Activated CD4-positive, alpha-beta memory T cell treated with anti-CD3 and anti-CD28 coated beads, Interleukin-2, amount 10 ng/mL, durations not matched to agents 7 days and 5 days (primary cell): ENCODE results near the gene ADAP2. TPM values are rescaled to one million over a fixed set of nuclear protein-coding genes. Genes with fewer than 3 reads are reported as not detected.

Experiments used
- CTCF ChIA-PET: fragments of 350-600 bp; sonication (Branson Sonifier 250); formaldehyde crosslinking; loops from one replicate; lab custom pipeline; 2021; ENCODE audit warnings: antibody characterized with exemption, inconsistent platforms; lab: Charles Lee
- POLR2A ChIA-PET: fragments of 350-600 bp; sonication (Branson Sonifier 250); formaldehyde crosslinking; loops from one replicate; lab custom pipeline; 2021; ENCODE audit warnings: antibody characterized with exemption; lab: Charles Lee
- DNase-seq: peaks from one replicate; pipeline ENCODE4 v3.0.0-alpha.2; 2020
- H3K27ac Mint-ChIP-seq: one replicate; pipeline ENCODE4 v1.8.0; 2021; ENCODE audit warnings: mild to moderate bottlenecking, mixed read lengths
- H3K27me3 Mint-ChIP-seq: one replicate; pipeline ENCODE4 v1.8.0; 2021; ENCODE audit warnings: mixed read lengths
- H3K36me3 Mint-ChIP-seq: one replicate; pipeline ENCODE4 v1.8.0; 2021; ENCODE audit warnings: low read depth, mixed read lengths
- H3K4me1 Mint-ChIP-seq: one replicate; pipeline ENCODE4 v1.8.0; 2021; ENCODE audit warnings: mixed read lengths
- H3K4me3 Mint-ChIP-seq: one replicate; pipeline ENCODE4 v1.8.0; 2021; ENCODE audit warnings: mild to moderate bottlenecking, mixed read lengths
- H3K9me3 Mint-ChIP-seq: one replicate; pipeline ENCODE4 v1.8.0; 2021; ENCODE audit warnings: mixed read lengths
- total RNA-seq, 2 experiments: library from RNA; stranded (reverse); gene quantifications; one replicate each; pipeline ENCODE4 v1.2.3, GENCODE V29; 2021

ADAP2 gene
- total RNA-seq, 2 experiments from 2014 or later: 0.43 to 0.65 TPM

GRCh38 chr17:30992551-30992950, 70.8 kb downstream of the ADAP2 start:
- H3K9me3 Mint-ChIP-seq: no peaks in the 10 kb centered on the region
- H3K36me3 Mint-ChIP-seq: peaks cover 18% of the 10 kb centered on the region
- no peak overlapping the region for H3K4me3 Mint-ChIP-seq
- H3K4me1 Mint-ChIP-seq: no peaks in the 10 kb centered on the region
- no peak for DNase-seq
- no peaks in the 10 kb centered on the region for H3K27me3 Mint-ChIP-seq
- ChIA-PET CTCF (interaction anchor here (0.6 kb wide), 1 partner anchor 370 kb away, joined by 3 read pairs; no protein-coding TSS in a partner anchor), POLR2A (no interaction called here)
- no peak overlapping the region for H3K27ac Mint-ChIP-seq

GRCh38 chr17:30995347-30995746, 73.6 kb downstream of the ADAP2 start:
- POLR2A ChIA-PET: no interaction called here
- CTCF ChIA-PET: no interaction called here
- Mint-ChIP-seq H3K9me3 (no peaks in the 10 kb centered on the region), H3K27me3 (no peaks in the 10 kb centered on the region), H3K36me3 (peaks cover 26% of the 10 kb centered on the region), H3K4me3 (no peak overlapping the region), H3K4me1 (no peaks in the 10 kb centered on the region), H3K27ac (no peak overlapping the region)
- DNase-seq: no peak

- Mint-ChIP-seq H3K4me1 (no peaks in the 10 kb centered on the region), H3K27me3 (no peaks in the 10 kb centered on the region), H3K4me3 (no peak overlapping the region), H3K36me3 (peaks cover 26% of the 10 kb centered on the region), H3K9me3 (no peaks in the 10 kb centered on the region), H3K27ac (no peak overlapping the region)
- DNase-seq: no peak
- POLR2A ChIA-PET: no interaction called here
- CTCF ChIA-PET: no interaction called here
These were observed 74.7 kb downstream of the ADAP2 start for GRCh38 chr17:30996486-30996885.

GRCh38 chr17:30997270-30997669, 75.5 kb downstream of the ADAP2 start:
- no peak overlapping the region for H3K27ac Mint-ChIP-seq

GRCh38 chr17:30997842-30998241, 76.1 kb downstream of the ADAP2 start:
- ChIA-PET POLR2A (interaction anchor here (0.6 to 2.2 kb wide), 2 partner anchors 11 to 100 kb away, joined by 3 to 5 read pairs; no protein-coding TSS in a partner anchor), CTCF (no interaction called here)
- Mint-ChIP-seq H3K4me1 (no peaks in the 10 kb centered on the region), H3K4me3 (no peak overlapping the region), H3K36me3 (peaks cover 26% of the 10 kb centered on the region), H3K27ac (no peak overlapping the region), H3K9me3 (no peaks in the 10 kb centered on the region), H3K27me3 (no peaks in the 10 kb centered on the region)
- no peak for DNase-seq

More at GRCh38 chr17:30997270-30997669, 75.5 kb downstream of the ADAP2 start:
- DNase-seq: no peak
- ChIA-PET POLR2A (interaction anchor here (2.2 kb wide), 1 partner anchor 11 kb away, joined by 5 read pairs; no protein-coding TSS in a partner anchor), CTCF (no interaction called here)
- H3K4me3 Mint-ChIP-seq: no peak overlapping the region
- H3K9me3 Mint-ChIP-seq: no peaks in the 10 kb centered on the region
- no peaks in the 10 kb centered on the region for H3K4me1 Mint-ChIP-seq
- H3K36me3 Mint-ChIP-seq: peaks cover 26% of the 10 kb centered on the region
- H3K27me3 Mint-ChIP-seq: no peaks in the 10 kb centered on the region

GRCh38 chr17:31002047-31002446, 80.3 kb downstream of the ADAP2 start:
- peaks cover 18% of the 10 kb centered on the region for H3K36me3 Mint-ChIP-seq
- no peaks in the 10 kb centered on the region for H3K9me3 Mint-ChIP-seq
- no peaks in the 10 kb centered on the region for H3K4me1 Mint-ChIP-seq
- H3K4me3 Mint-ChIP-seq: no peak overlapping the region
- H3K27ac Mint-ChIP-seq: no peak overlapping the region
- H3K27me3 Mint-ChIP-seq: no peaks in the 10 kb centered on the region
- CTCF ChIA-PET: no interaction called here
- POLR2A ChIA-PET: no interaction called here
- no peak for DNase-seq

- Mint-ChIP-seq H3K27ac (no peak overlapping the region), H3K4me1 (peaks cover 11% of the 10 kb centered on the region), H3K36me3 (peaks cover 10% of the 10 kb centered on the region), H3K9me3 (no peaks in the 10 kb centered on the region), H3K4me3 (no peak overlapping the region), H3K27me3 (no peaks in the 10 kb centered on the region)
- DNase-seq: no peak
- ChIA-PET CTCF (interaction anchor here (0.6 kb wide), 1 partner anchor 439 kb away, joined by 3 read pairs; no protein-coding TSS in a partner anchor), POLR2A (no interaction called here)
These were observed 81.6 kb downstream of the ADAP2 start for GRCh38 chr17:31003225-31003866.

- Mint-ChIP-seq H3K4me3 (no peak overlapping the region), H3K27me3 (peaks cover 2% of the 10 kb centered on the region)
- CTCF ChIA-PET: interaction anchor here (0.6 to 0.7 kb wide), 2 partner anchors 150 to 438 kb away, joined by 3 read pairs; no protein-coding TSS in a partner anchor
These were observed 82.4 kb downstream of the ADAP2 start for GRCh38 chr17:31004160-31004559.

GRCh38 chr17:31007695-31008373, 86.1 kb downstream of the ADAP2 start:
- ChIA-PET POLR2A (interaction anchor here (0.7 to 2.1 kb wide), 6 partner anchors 9 to 542 kb away, joined by 3 to 8 read pairs (median 4); partner anchors contain the start of genes RNF135 and TEFM), CTCF (interaction anchor here (0.6 to 2.1 kb wide), 8 partner anchors 36 to 419 kb away, joined by 3 to 9 read pairs (median 3); no protein-coding TSS in a partner anchor)
- peaks cover 2% of the 10 kb centered on the region for H3K36me3 Mint-ChIP-seq
- H3K9me3 Mint-ChIP-seq: no peaks in the 10 kb centered on the region
- H3K27ac Mint-ChIP-seq: no peak overlapping the region
- H3K4me3 Mint-ChIP-seq: peak overlapping the region; percentile 75
- H3K4me1 Mint-ChIP-seq: peaks cover 21% of the 10 kb centered on the region
- peaks cover 7% of the 10 kb centered on the region for H3K27me3 Mint-ChIP-seq
- no peak for DNase-seq

More at GRCh38 chr17:31004160-31004559, 82.4 kb downstream of the ADAP2 start:
- peaks cover 16% of the 10 kb centered on the region for H3K4me1 Mint-ChIP-seq
- peaks cover 5% of the 10 kb centered on the region for H3K36me3 Mint-ChIP-seq
- no peak overlapping the region for H3K27ac Mint-ChIP-seq
- POLR2A ChIA-PET: no interaction called here
- H3K9me3 Mint-ChIP-seq: no peaks in the 10 kb centered on the region
- no peak for DNase-seq

GRCh38 chr17:31008374-31009041, 86.8 kb downstream of the ADAP2 start:
- ChIA-PET POLR2A (interaction anchor here (0.6 to 2.1 kb wide), 8 partner anchors 9 to 541 kb away, joined by 3 to 8 read pairs (median 4); partner anchors contain the start of genes RNF135 and TEFM), CTCF (interaction anchor here (0.6 to 2.1 kb wide), 6 partner anchors 37 to 418 kb away, joined by 3 to 9 read pairs (median 3); no protein-coding TSS in a partner anchor)
- Mint-ChIP-seq H3K36me3 (peaks cover 2% of the 10 kb centered on the region), H3K27me3 (peaks cover 7% of the 10 kb centered on the region), H3K27ac (peak overlapping the region; percentile 55), H3K9me3 (no peaks in the 10 kb centered on the region), H3K4me3 (peak overlapping the region; percentile 75), H3K4me1 (peaks cover 21% of the 10 kb centered on the region)
- peak; percentile 62 for DNase-seq
